ENCODE results near the gene DIDO1.

DIDO1 gene

GRCh38 chr20:62951143-62951895, 25.0 kb upstream of the DIDO1 start:
- no peak for DNase-seq (ENCODE audit: low read depth in 2 of 2)

DNA sequence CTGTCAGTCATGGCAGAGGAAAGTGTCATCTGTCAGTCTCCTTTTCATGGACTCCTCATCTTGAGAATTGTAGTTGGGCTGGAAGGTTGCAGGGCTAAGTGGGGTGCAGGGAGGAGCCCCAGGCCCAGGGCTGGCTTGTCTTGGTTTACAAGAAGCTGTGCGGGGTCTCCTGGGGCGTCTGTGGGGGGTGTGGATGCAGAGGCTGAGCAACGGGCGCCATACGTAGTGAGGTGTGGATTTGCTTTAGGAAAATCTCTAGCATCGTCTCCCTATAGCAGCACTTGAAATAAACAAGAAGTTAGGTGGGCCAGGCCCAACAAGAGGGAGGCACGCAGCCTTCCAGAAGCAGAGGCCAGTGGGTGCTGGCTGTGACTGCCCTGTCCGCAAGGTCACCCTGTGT, 24.4 kb upstream of the DIDO1 start:
- DNase-seq (ENCODE audit: low read depth in 2 of 2): no peak

- DNase-seq (ENCODE audit: low read depth in 2 of 2): no peak
Observed at GRCh38 chr20:62949962-62950361, 23.7 kb upstream of the DIDO1 start.

DNA sequence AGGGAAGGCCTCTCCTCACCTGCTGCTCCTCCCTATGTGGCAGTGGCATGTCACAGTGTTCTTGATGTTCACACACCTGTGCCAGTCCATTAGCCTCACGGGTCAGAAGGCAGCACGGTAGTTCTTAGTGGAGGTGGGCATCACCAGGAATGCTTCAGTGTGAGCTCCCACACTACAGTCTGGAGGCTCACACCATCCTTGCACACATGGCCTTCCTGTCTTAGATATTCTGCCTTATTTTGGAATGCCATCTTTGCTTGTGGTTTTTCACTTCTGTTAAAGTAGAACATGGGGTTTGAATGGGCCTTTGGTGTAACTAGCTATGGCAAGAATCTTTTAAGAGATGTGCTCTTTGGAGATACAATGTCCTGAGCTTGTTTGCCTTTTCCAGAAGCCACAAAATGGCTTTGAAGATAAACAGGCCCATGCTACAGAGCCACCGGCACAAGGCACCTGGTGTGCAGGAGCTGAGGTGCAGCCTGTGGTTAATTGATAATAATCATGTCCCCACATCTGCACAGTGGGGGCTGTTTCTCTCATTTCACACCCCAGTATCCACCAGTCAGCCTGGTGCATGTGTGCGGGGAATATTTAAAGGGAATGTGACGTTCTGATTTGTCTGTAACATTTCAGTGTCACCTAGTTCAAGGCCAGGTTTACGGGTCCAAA, 23.0 kb upstream of the DIDO1 start:
- no peak for DNase-seq (ENCODE audit: low read depth in 2 of 2)

- DNase-seq (ENCODE audit: low read depth in 2 of 2): no peak
Observed at GRCh38 chr20:62947532-62948300, 21.4 kb upstream of the DIDO1 start.

DNA sequence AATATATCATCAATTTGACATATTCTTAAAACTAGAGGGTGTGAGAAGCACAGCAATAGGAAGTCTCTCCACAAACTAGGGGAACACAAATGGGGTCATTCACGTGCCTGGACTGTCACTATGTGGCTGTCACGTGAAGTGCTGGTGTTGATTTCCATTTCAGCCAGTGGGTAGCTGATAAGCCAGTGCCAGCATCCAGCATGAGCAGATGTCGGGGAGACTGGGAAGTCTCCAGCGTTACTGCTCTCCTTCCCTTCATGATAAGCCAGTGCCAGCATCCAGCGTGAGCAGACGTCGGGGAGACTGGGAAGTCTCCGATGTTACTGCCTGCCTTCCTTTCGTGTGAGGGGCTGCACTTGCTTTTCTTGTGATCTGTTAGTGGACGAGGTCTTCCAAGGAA, 20.6 kb upstream of the DIDO1 start:
- no peak for DNase-seq (ENCODE audit: low read depth in 2 of 2)

GRCh38 chr20:62945771-62946339, 19.6 kb upstream of the DIDO1 start:
- no peak for DNase-seq (ENCODE audit: low read depth in 2 of 2)

DNA sequence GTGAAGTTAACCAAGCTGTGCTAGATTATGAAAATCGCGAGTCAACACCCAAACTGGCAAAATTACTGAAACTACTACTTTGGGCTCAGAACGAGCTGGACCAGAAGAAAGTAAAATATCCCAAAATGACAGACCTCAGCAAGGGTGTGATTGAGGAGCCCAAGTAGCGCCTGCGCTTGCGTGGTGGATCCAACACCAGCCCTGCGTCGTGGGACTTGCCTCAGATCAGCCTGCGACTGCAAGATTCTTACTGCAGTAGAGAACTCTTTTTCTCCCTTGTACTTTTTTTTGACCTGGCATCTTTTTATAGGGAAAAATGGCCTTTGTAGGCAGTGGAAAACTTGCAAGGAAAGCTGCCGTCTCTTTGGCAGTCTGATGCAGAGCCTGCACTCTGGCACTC, 18.4 kb upstream of the DIDO1 start:
- DNase-seq (ENCODE audit: low read depth in 2 of 2): no peak

DNA sequence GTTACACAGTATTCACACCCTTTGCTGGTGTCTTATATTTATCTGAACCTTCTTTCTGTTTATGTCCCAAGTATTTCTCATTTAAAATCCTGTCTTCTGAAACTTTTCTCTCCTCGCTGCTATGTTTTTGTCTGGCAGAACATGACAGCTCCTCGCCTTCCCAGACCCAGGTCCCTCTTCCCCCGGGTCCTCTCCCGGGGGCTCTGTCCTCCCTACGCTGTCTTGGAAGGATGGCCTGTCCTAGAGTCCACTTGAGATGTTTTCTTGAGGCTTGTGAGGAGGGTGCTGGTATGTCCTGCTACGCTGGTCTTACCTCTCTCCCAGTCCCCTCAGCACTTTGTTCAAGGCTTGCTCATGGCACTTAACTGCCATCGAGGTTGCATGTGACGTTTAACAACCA, 17.9 kb upstream of the DIDO1 start:
- DNase-seq (ENCODE audit: low read depth in 2 of 2): no peak

DNA sequence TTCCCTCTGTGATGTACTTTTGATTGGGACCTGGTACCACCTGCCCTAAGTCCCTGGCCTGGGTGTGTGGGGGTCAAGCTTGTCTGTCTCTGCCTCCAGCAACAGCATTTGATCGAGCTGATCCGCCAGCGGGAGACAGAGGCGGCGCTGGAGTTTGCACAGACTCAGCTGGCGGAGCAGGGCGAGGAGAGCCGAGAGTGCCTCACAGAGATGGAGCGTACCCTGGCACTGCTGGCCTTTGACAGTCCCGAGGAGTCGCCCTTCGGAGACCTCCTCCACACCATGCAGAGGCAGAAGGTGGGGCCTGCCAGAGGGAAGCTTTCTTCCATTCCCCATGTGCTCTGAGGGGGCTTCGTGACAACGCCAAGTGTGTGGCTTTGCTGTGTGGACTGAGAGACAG, 17.1 kb upstream of the DIDO1 start:
- DNase-seq (ENCODE audit: low read depth in 2 of 2): no peak

- DNase-seq (ENCODE audit: low read depth in 2 of 2): no peak
Observed at GRCh38 chr20:62942456-62942855, 16.2 kb upstream of the DIDO1 start.

DNA sequence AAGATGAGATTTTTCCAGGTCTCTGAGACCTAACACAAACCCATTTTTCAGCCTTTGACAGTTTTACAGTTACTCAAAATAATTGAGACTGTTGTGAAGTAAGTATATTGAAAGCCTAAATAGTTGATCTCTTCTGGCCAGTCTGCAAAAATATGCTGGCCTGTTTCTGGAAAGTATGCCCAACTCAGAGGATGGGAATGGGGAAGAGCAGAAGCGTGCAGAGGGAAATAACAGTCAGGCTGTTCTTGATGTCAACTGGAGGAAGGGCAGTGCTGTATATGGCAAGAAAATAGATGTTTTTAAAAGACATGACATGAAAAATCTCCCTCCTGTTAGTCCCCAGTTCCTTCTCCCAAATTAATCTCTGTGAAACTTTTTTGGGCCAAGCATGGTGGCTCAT, 15.5 kb upstream of the DIDO1 start:
- no peak for DNase-seq (ENCODE audit: low read depth in 2 of 2)

- no peak for DNase-seq (ENCODE audit: low read depth in 2 of 2)
Observed at GRCh38 chr20:62940875-62941274, 14.6 kb upstream of the DIDO1 start.

DNA sequence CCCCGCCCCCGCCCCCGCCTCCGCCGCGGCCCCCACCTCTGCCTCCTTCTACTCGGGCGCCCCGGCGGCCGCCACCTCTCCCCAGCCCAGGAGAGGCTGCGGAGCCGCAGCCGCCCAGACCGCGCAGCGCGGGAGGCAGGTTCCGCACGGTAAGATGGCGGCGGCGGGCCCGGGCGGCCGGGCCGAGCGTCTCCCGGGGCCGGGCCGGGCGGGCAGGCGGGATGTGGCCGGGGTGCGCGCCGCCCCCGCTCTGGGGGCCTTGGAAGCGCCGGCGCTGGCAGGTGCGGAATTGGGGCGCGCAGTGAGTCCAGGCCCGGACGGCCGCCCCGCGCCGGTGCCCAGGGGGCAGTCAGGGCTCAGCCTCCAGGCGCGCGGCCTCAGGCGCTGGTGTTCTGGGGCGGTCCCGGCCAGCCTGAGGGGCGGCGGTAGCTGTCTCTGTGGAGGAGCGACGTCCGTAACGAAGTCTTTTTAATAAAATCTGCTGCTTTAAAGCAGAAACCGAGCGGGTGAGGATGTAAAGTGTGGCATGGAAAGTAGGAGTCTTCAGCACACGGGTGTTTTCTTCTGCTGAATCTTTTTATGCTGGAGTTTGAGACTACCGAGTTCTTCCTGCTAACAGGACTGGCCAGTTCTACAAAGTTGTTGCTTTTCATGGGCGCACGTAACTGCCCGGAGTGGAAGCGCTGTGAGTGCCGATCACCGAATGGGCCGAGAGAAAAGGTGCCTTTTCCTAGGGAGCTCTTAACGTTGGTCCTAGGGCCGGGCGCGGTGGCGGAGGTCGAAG, 12.0 kb upstream of the DIDO1 start, which contains the start of gene GID8:
Gene GID8, plus strand, starts transcription at position 43 of the 784 bp plus-strand sequence. CDS start 3,356 bp downstream, outside the sequence.
- DNase-seq (ENCODE audit: low read depth in 2 of 2): peak in 1 of 2 donors; percentile 29

- peak; percentile 95 for DNase-seq (ENCODE audit: low read depth in 2 of 2)
Observed at GRCh38 chr20:62937268-62938104, 11.2 kb upstream of the DIDO1 start.

DNA sequence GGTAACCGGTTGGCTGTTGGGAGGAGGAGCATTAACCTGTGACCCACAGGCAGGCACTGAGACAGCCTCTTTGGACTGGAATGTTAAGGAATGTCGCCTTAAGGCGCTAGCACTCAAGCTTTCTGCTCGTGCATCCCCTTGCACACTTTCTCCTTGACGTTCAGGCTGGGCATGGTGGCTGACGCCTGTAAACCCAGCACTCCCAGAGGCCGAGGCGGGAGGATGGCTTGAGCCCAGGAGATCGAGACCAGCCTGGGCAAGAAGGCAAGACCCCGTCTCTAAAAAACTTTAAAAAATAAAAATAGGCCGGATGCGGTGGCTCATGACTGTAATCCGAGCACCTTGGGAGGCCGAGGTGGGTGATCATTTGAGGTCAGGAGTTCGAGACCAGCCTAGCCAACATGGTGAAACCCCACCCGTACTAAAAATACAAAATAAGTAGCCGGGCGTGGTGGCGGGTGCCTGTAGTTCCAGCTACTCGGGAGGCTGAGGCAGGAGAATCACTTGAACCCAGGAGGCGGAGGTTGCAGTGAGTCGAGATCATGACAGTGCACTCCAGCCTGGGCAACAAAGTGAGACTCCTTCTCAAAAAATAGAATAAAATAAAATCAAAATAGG, 9.8 kb upstream of the DIDO1 start:
- no peak for DNase-seq (ENCODE audit: low read depth in 2 of 2)

DNA sequence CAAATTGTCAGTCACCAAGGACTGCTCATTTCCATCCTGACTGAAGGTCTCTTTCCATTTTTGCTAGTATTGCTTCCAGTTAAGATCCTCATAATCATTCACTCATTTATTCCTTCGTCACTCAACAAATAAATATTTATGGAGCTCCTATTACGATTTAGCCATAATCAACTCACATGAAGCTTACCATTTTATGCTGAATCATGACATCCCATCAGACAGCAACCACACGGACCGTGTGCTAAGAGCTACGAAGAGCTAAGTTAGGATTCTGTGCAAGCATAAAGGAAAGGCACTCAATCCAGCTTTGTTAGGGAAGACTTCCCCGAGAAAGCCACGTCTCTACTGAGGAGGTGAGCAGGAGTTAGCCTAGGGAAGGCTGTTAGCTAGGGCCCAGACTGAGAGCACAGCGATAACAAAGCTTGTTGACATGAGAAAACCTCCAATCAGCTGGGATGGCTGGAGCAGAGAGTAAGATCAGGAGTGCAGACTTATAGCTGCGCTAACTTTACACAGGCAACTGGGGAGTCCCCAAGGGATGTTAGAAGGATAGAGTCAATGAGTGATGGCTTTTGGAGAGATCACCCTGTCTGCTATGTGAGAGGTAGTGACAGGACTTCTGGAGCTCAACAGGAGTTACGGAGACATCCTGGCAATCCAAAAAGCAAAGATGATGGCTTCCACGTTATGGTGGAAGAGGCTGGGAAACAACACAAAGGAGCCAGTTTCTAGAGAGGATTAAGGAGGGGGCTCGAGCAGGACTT, 9.1 kb upstream of the DIDO1 start:
- no peak for DNase-seq (ENCODE audit: low read depth in 2 of 2)

DNA sequence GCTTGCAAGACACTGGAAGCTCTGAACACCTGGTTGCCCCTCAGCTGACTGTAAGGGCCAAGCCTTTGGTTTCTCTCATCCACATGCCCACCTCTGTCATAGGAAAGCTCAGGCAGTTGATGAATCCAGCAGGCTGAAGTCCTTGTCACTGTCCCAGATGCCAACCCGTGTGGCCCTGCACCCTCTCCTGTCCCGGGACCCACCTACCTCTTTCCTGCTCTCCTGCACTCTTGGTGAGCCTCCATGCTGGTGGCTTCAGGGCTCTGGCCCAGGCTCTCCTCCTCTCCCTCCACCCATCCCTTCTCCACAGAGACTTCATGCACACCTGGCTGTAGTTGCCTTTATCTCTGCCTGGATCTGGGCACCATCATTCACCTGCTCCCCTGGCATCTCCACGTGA, 7.7 kb upstream of the DIDO1 start:
- DNase-seq (ENCODE audit: low read depth in 2 of 2): no peak

- DNase-seq (ENCODE audit: low read depth in 2 of 2): no peak
Observed at GRCh38 chr20:62931464-62931863, 5.2 kb upstream of the DIDO1 start.
